ENCODE measurements around the gene HSF5.

The HSF5 gene

DNA sequence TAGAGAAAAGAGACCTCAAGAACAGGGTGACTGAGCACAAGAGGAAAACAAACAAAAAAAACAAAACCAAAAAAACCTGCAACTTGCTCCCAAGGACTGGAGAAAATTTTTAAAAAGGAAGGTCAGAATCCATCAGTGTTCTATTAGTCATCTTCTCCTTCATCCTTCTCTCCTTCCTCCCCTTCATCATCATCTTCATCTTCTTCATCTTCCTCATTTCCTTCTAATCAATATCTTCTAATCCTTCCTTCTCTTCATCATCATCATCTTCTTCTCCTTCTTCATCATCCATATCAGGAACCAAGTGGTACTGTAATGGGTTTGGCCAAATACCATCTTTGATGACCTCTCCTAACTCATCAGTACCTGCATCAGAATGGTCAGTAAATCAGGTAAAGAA is 12.2 kb downstream of the HSF5 start:
- DNase-seq, result no peak

DNA sequence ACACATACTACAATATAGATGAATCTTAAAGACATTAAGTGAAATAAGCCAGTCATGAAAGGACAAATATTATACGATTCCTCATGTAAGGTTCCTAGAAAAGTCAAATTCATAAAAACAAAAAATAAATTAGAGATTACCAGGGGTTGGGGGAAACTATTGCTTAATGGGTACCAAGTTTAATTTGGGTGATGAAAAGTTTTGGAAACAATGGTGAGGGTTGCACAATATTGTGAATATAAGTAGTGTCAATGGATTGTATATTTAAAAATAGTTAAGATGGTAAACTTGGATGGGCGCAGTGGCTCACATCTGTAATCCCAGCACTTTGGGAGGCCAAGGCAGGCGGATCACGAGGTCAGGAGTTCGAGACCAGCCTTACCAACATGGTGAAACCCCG is 17.9 kb downstream of the HSF5 start:
- DNase-seq, result no peak

DNA sequence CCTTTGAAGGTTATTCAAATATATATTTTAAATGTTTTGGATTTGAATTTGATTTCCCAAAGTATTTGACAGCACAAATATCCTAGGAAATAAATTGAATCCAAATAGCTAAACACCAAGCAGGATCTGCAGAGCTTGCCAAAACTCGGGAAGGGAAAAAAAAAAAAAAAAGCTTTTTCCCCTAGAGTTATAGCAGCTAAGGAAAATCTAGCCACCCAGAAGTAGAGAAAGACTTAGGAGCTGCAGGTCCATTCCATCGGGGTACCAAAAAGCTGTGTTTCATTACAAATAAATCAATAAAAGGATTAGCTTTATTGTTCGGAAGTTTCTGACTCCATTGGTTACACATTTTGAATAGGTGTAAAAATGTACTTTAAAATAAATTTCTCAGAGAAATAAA is 19.3 kb downstream of the HSF5 start:
- DNase-seq, result no peak

DNA sequence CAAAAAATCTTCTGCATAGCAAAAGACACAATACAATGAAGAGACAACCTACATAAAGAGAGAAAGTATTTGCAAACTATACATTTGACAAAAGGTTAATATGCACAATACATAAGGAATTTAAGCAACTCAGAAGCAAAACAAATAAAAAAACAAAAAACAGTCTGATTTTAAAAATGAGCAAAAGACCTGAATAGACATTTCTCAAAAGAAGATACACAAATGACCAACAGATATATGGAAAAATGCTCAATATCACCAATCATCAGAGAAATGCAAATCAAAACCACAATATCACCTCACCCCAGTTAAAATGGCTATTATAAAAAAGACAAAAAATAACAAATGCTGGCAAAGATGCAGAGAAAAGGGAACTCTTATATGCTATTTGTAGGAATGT is 32.7 kb downstream of the HSF5 start:
- DNase-seq, result no peak

DNA sequence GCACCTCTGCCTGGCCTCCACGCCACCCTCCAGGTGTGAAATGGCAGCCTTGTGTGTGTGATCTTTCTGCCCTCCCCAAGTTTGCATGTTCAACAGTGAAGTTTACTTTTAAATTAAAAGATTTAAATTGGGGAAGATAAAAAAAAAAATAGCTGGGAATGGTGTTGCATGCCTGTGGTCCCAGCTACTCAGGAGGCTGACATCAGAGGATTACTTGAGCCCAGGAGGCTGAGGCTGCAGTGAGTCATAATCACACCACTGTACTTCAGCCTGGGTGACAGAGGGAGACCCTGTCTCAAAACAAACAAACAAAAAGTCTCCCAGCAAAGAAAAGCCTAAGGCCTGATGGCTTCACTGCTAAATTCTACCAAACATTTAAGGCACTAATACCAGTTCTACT is 35.5 kb downstream of the HSF5 start:
- DNase-seq, result no peak

DNA sequence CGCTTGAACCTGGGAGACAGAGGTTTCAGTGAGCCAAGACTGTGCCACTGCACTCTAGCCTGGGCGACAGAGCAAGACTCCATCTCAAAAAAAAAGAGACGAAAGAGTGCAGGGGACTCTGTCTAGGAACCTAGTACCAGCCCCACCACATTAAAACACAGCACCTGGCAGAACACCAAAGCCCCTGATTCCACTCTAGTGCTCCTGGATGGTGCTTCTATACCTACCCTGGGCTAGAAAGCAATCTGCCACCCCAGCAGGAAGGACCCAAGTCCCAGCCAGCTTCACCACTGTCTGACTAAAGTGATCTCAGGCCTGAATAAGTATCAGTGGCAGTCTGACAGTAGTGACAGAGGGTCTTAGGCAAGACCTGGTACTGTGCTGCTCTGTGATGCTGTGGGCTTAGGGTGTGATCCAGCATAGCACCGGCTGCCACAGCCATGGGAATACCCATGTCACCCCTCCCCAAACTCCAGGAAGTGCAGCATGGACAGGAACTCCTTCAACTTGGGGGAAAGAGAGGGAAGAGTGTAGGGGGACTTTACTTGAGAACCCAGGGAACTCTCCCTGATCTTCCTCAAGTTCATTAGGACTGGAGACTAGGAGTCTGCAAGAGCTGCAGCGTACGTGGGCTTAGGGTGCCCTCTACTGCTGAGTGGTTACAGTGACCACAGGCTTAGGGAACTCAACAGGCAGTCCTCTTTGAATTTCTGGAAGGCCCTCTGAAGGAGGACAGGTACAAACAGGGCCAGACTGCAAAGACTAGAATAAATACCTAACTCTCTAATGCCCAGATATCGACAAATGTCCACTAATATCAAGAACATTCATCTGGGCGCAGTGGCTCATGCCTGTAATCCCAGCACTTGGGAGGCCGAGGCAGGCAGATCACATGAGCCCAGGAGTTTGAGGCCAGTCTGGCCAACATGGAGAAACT is 40.9 kb downstream of the HSF5 start:
- DNase-seq, result peak; percentile 72

DNA sequence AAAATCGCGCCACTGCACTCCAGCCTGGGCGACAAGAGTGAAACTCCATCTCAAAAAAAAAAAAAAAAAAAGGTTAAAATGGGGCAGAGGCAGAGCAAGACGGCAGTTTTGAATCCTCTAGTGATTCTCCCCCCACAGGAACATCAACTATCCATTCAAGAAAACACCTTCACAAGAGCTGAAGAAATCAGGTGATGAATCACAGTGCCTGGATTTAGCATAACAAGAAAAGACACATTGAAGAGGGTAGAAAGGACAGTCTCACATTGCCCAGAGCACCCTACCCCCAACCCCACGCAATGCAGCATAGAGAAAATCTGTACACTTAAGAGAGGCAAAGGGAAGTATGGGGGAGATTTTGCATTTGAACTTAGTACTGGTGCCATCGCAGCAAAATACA is 42.1 kb downstream of the HSF5 start:
- DNase-seq, result no peak

DNA sequence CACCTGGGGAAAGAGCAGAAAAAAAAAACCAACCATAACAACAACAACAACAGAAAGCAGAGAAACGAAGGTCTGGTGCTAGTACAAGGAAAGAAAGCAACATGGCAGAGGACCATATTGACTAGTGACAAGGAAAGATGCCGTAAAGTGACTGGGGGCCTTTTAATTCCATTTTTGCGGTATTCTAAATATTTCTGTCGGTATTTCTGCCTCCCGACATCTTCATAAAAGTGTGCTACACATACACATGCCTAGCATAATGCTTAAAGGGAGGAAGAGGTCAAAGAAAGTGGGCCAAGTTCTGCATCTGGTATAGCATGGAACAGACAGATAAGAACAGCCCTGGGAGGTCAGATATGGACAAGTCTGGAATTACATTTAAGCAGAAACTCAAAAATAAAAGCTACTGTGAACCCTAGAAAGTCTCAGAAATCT is 51.4 kb downstream of the HSF5 start:
- DNase-seq, result no peak

DNA sequence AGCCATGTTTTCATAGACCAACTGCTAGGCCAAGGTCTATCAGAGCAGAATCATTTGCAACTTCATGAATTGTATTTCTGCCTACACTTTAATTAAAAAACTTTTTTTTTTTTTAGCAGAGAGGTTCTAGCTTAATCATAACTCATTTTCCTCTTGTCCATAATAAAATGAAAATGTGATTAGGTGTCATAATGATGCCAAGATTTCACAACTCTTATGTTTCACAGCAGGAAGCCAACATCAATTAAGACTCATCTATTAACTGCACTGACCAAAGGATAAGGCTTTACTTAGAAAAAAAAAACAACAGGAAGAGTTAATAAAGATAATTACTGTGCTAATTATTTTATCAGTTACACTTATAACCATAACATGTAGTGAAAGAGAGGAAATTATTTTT is 52.0 kb downstream of the HSF5 start:
- no peak for DNase-seq

DNA sequence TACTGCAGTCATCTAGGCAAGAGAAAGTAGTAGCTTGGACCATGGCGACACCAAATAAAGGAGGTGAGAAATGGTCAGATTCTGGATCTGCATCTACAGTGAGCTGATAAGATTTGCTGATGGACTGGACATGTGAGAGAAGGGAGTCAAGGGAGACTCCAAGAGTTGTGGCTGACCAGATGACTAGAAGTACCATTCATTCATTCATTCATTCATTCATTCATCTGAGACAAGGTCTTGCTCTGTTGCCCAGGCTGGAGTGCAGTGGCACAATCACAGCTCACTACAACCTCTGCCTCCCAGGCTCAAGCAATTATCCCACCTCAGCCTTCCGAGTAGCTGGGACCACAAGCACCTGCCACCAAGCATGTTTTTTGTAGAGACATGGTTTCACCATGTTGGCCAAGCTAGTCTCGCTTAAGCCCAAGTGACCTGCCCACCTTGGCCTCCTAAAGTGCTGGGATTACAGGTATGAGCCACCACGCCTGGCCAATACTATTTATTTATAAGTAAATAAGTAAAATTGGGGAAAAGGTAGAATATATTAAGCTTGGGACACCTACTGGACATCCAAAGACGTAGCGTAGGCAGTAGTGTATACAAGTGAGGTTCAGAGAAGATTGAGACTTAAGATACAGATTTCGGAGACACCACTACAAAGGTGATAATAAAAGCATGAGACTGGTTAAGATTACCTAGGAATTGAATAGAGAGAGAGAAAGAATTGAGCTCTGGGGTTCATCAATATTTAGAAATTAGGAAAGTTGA is 55.2 kb downstream of the HSF5 start:
- DNase-seq, result no peak

DNA sequence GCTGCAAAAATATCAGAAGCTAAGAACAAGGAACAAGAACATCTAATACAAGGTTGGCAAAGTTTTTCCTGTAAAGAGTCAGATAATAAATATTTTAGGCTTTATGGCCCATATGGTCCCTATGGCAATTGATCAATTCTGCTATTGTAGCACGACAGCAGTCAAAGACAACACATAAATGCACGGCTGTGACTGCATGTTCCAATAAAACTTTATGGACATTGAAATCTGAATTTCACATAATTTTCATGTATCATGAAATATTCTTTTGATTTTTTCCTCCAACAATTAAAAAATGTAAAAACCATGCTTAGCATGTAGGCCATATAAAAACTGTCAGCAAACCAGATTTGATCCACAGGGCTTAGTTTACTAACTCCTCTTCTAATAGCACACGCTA is 60.4 kb downstream of the HSF5 start:
- DNase-seq, result no peak

DNA sequence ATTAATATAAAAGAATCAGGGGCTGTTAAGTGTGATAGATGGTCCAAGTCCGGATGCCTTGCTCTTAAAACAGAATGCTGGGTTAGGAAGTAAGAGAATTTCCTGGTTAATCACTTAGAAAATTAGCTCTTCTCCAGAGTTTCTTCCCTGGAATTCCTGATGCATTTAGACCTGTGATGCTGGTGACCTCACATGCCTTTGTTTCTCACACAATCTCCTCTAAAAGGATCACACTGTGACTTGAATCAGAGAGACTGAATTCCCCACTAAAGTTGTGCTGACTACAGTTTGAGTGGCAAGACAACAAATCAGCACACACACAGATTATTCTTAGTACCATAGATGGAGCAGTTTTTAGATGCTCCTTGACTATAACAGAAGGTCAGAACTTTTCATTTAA is 66.5 kb downstream of the HSF5 start:
- DNase-seq, result no peak

DNA sequence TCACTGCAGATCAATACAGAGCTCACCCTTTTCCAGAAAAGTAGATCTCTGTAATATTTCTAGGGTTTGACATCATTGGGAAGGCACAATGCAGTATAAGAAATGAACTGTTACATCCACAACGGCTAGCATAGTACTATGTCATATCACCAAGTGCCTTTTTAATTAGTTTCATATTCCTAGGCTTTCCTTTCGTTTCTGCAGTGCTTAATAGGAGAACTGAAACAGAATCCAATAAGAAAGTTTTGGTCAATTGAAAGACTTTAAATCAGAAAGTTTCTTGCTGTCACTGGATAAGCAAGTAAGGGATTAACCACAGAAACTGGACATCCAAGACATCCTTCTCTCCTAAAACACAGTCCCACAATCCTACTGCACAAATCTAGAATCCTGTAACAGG is 67.4 kb downstream of the HSF5 start:
- no peak for DNase-seq

DNA sequence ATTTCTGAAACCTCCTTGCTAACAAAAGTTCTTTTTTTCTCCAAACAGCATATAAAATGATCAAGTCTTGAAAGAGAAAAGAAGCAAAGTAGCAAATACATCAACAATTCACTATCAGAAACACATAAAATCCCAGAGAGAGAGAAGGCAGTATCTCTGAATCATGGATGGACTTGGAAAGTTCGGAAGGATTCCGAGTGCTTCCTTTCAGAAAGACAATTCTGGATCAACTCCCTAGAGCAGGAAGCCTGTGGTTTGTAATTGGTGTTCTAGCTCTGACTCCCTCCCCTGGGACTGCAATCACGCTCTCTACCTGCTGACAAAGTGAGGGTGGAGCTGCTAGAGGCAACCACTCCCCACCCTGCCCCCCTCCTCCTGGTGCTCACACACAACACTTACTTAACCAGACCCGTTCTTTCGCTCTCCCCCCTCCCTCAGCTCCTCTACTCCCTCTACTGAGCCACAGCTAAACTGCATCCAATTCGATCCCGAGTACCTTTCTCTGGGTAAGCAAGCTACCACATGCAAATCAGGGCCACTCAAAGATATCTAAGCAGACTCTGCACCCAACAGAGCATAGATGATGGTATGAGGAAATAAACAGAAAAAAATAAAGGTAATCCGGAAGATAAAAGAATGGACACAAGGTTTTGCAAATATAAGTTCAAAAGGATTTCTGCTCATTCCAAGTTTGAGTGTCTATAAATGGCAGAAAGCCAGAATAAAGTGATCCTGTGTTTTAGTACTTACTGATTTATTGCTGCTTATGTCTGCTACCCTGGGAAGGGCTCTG is 70.7 kb downstream of the HSF5 start, which contains the start of gene RNF43:
TSS of gene RNF43 (minus strand) at position 235 of the 793 bp plus-strand sequence. CDS start 1,957 bp downstream, outside the sequence.
- DNase-seq, result peak; percentile 91

DNA sequence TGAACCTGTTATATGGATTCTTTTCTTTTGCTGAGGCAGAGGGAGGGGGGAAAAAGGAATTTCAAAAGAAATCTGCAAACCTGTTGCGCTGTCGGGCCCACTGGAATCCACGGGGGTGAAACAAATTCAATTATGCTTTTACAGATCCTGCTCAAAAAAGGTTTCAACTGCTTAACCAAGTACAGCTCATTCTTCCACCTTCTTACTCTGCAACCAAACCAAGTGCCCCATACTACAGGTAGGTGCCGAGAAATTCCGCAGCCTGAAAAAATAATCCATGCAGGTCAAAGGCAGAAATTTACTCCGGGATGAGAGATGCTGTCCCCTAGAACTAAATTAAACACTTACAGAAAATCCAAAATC is 71.3 kb downstream of the HSF5 start:
- no peak for DNase-seq

DNA sequence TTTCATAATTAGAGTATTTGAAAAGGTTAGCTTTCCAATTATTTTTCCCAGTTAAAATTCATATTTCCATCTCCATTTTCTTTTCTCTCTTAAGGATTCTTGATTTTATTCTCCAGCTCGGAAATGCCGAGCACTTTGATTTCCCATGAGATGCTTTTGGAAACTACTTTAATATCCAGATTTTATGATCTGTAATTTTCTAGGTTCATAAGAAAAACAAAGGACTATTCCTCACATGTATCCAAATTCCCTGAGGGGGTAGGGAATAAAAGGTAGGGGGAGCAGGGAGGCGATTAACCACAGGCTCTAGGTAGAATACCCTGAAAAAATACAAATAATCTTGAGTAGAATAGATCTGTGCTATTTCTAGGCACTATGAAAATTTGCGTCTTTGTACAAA is 71.8 kb downstream of the HSF5 start:
- DNase-seq, result no peak

DNA sequence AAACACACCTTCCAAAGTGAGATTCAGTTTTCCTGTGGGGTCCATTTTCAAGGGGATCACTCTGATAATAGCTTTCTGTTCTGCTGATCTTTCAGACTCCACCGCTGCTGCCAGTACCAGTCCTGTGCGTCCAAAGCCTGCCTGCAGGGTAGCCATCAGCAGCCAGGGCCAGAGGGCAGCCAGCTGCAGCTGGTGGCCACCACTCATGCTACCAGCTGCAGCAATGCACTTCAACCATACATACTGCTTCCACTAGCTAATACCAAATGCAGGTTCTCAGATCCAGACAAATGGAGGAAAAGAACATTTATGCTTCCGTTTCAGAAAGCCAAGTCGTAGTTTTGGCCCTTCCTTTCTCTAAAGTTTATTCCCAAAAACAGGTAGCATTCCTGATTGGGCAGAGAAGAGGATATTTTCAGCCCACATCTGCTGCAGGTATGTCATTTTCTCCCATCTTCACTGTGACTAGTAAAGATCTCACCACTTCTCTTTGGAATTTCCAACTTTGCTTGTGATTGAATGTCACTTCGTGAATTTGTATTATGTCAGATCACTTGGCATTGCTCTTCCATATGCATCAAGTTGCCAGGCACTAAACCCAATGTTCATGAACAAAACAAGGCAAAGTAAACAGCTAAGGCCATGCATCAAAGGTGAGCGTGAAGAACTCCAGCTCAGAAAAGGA is 72.7 kb downstream of the HSF5 start:
- DNase-seq, result no peak

DNA sequence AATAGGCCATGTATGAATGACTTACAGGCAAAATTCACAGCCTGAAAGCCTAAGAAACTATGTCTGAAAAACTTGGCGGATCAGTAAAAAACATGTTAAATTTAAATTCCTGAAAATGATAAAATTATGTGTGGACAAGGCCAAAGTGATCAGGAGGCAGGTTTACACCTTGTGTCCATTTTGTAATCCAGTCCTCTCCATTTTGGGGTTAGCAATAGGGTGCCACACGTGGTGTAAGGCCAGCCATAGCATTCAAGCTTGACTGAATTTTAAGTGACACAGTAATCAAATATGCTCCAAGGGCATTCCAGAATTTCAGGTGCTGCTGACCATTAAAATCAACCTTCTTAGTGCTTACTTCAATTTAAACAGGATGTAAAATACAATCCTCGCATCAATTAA is 73.6 kb downstream of the HSF5 start:
- no peak for DNase-seq

DNA sequence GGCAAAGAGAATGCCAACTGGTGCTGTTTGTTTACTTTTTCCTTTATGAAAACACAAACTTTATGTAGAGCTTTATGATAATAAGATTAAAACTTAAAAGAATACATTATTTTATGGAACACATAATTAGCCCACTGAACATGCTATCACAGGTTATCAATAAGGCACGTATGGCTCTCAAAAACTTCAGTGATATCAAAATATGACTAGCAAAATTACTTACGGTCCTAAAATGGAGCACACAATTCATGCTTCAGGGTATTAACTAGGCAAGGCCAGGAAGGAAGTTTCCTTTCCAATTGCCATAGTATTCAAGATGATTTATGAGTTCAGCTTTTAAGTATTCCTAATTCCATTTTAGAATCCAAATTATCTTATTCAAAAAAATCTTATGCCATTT is 74.5 kb downstream of the HSF5 start:
- DNase-seq, result no peak

DNA sequence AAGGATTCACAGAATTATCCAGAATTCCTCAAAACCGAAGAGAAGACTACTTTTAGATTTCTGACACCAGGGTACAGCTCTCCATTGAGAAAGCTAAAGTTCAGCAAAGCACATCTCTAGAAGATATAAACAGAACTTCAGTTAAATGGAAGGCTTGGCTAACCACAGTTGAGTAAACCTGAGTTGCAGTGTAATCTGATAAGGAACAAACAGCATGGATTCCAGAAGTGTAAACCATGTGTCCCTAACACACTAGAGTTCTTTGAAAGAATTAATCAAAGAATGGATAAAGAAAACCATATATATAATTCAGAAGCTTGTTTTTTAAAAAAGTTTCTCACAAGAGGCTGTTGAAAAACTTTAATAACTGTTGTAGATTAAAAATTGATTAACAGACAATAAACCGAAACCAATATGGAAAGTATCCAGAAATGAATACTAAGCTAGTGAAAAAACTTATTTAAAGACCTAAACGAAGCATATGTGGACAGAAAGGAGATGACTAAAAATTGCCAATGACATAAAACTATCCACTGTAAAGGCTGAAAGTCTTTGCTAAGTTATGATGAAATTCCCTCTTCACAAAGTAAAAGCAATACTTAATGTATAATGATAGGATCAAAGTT is 75.1 kb downstream of the HSF5 start:
- no peak for DNase-seq

DNA sequence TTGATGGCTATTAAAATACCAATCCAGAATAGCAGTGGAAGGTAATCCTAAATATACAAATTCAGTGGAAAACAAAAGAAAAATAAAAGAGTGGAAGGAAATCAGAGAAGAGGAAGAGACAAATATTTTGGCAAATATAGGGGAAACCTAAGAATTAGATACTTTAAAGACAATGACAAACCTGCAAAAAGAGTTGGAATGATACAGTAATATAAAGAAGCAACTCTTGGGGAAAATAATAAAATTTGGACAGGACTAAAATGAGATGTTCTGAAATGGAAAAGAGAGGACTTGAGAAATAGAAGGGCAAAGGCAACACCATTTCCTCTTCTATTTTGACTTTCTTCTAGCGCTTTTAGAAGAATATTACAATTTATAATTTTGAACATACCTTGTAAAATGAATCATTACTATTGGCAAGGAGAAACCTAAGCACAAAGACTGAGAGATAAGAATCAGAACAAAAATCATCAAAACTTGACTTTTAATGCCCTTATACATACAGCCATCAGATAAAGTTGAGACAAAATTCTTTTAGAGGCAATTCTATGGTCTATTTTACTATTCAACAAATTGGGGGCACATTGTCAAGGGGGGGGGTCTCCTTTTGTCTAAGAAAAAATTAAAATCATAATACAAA is 76.0 kb downstream of the HSF5 start:
- no peak for DNase-seq

DNA sequence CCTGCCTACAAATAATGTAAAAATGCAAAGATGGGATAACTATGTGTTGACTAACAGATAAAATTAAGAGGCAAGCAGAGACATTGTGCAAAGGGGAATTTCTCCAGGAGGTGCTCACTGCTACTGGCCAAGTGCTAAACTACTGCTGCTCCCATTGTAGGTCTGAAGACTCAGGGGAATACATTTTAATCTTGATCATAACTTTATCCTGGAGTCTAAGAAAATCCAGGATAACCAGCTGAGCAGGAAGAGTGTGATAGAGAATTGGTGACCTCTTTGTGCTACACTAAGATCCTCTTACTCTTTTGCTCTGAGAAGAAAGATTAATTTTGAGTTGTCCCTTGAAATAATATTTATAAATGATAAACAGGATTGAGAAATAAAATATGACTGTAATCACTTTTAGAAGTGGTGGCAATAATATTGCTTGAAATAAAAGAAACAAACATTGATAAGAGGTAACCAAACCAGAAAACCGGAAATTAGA is 76.8 kb downstream of the HSF5 start:
- no peak for DNase-seq
